ENCODE measurements around the gene ANO8.
A peak's percentile ranks its signal among the peaks of the same experiment; 100 is the strongest.

ANO8 gene

DNA sequence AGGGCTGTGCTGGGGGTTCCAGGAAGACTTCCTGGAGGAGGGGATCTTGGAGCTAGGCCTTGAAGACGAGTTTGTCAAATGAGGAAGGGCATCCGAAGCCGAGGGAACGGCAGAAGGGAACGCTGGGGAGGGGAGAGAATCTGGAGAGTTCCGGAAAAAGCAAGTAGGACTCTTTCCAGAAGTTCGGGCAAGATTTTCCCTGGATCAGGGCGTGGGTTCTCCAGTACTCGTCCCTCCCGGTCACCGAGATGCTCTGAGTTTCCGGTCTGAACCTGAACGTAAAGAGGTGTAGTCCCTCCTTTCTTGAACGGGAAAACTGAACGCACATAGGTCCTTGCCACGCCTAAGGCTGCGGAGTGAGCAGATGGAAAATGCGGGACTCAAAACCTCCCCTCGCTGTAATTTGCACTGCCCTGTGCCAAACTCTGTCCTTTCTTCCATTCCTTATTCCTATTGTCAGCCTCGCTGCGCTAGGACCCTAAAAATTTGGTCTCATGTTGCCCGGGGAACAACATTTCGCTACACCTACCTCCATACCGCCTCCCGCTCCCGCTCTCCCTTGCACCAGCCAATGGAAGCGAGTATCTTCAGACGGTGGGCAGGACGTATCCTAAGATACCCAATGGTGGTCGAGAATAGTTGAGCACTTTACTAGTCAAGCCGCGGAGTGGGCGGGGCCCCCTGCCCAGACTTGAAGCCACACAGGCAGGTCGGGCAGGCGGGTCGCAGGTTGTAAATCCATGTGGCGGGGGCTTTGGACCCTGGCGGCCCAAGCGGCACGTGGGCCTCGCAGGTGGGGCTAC is 2.4 kb upstream of the ANO8 start, which contains the start of gene GTPBP3:
TSS of gene GTPBP3 (plus strand) at position 682 of the 803 bp plus-strand sequence. CDS start at position 741, 59 bp downstream.
- no CpG with 5 or more reads among the region's 41 CpGs for WGBS (ENCODE audit: extremely low coverage, insufficient coverage, low lambda C conversion rate)
- Histone ChIP-seq H4K5ac (ENCODE audit: low read length) (peak within 1 kb of the TSS; percentile 78), H3K23ac (ENCODE audit: low read length) (peak within 1 kb of the TSS; percentile 50), H3K27me3 (ENCODE audit: insufficient read depth, low read length, poor library complexity) (no peaks in the 10 kb centered on the region), H3K56ac (ENCODE audit: low read length) (peak within 1 kb of the TSS; percentile 98), H3K18ac (ENCODE audit: low read length) (peak within 1 kb of the TSS; percentile 54), H3K9ac (ENCODE audit: low read length) (peak within 1 kb of the TSS; percentile 98), H3K79me1 (ENCODE audit: low read length) (peaks cover 2% of the 10 kb centered on the region), H2BK5ac (ENCODE audit: low read length) (peak within 1 kb of the TSS; percentile 72), H3K79me2 (ENCODE audit: control insufficient read depth, insufficient read depth, low read length) (no peaks in the 10 kb centered on the region), H2BK120ac (ENCODE audit: low read depth, low read length) (peak within 1 kb of the TSS; percentile 30), H3K4me2 (ENCODE audit: low read length) (peak within 1 kb of the TSS; percentile 89), H2AK5ac (ENCODE audit: low read length) (no peak within 1 kb of the TSS), H3K27ac (ENCODE audit: low read depth, low read length) (peak within 1 kb of the TSS; percentile 85), H3K4ac (ENCODE audit: low read depth, low read length) (peak within 1 kb of the TSS; percentile 49), H3K4me3 (ENCODE audit: low read length) (peak within 1 kb of the TSS; percentile 89), H2BK15ac (replicated peaks; ENCODE audit: low read depth) (no peak within 1 kb of the TSS), H4K8ac (ENCODE audit: low read depth, low read length) (no peak within 1 kb of the TSS), H3K36me3 (ENCODE audit: control insufficient read depth, insufficient read depth, low read length) (no peaks in the 10 kb centered on the region), H3K4me1 (ENCODE audit: control insufficient read depth, low read depth, low read length) (no peaks in the 10 kb centered on the region)
- peak; percentile 100 for DNase-seq

DNA sequence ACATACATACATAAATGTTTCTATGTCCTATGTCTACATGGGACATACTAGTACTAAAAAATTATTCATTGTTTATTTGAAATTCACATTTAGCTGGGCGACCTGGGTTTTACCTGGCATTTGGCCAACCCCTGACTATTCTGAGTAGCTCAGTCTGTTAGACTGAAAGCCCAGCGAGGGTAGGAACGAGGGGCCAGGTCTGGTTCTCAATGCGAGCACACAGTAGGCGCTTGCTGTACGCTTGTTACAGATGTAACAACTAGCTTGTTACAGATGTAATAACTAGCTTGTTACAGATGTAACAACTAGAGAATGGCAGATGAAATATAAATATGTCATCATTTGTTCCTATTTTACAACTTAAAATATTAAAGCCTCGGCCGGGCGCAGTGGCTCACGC is 920 bp upstream of the ANO8 start:
- H2BK120ac ChIP-seq (ENCODE audit: low read depth, low read length) = no peak overlapping the region
- no peaks in the 10 kb centered on the region for H3K4me1 ChIP-seq (ENCODE audit: control insufficient read depth, low read depth, low read length)
- H3K56ac ChIP-seq (ENCODE audit: low read length) = no peak overlapping the region
- H2AK5ac ChIP-seq (ENCODE audit: low read length) = no peak overlapping the region
- no CpG with 5 or more reads among the region's 10 CpGs for WGBS (ENCODE audit: extremely low coverage, insufficient coverage, low lambda C conversion rate)
- no peaks in the 10 kb centered on the region for H3K36me3 ChIP-seq (ENCODE audit: control insufficient read depth, insufficient read depth, low read length)
- H3K4me2 ChIP-seq (ENCODE audit: low read length) = no peak overlapping the region
- H3K4me3 ChIP-seq (ENCODE audit: low read length) = no peak overlapping the region
- no peak overlapping the region for H3K4ac ChIP-seq (ENCODE audit: low read depth, low read length)
- no peak overlapping the region for H3K23ac ChIP-seq (ENCODE audit: low read length)
- peaks cover 2% of the 10 kb centered on the region for H3K79me1 ChIP-seq (ENCODE audit: low read length)
- H4K8ac ChIP-seq (ENCODE audit: low read depth, low read length) = no peak overlapping the region
- no peaks in the 10 kb centered on the region for H3K27me3 ChIP-seq (ENCODE audit: insufficient read depth, low read length, poor library complexity)
- no peak overlapping the region for H3K27ac ChIP-seq (ENCODE audit: low read depth, low read length)
- no peaks in the 10 kb centered on the region for H3K79me2 ChIP-seq (ENCODE audit: control insufficient read depth, insufficient read depth, low read length)
- H2BK5ac ChIP-seq (ENCODE audit: low read length) = no peak overlapping the region
- H3K18ac ChIP-seq (ENCODE audit: low read length) = no peak overlapping the region
- H3K9ac ChIP-seq (ENCODE audit: low read length) = no peak overlapping the region
- H4K5ac ChIP-seq (ENCODE audit: low read length) = no peak overlapping the region
- no peak overlapping the region for H2BK15ac ChIP-seq (replicated peaks; ENCODE audit: low read depth)
- no peak for DNase-seq

DNA sequence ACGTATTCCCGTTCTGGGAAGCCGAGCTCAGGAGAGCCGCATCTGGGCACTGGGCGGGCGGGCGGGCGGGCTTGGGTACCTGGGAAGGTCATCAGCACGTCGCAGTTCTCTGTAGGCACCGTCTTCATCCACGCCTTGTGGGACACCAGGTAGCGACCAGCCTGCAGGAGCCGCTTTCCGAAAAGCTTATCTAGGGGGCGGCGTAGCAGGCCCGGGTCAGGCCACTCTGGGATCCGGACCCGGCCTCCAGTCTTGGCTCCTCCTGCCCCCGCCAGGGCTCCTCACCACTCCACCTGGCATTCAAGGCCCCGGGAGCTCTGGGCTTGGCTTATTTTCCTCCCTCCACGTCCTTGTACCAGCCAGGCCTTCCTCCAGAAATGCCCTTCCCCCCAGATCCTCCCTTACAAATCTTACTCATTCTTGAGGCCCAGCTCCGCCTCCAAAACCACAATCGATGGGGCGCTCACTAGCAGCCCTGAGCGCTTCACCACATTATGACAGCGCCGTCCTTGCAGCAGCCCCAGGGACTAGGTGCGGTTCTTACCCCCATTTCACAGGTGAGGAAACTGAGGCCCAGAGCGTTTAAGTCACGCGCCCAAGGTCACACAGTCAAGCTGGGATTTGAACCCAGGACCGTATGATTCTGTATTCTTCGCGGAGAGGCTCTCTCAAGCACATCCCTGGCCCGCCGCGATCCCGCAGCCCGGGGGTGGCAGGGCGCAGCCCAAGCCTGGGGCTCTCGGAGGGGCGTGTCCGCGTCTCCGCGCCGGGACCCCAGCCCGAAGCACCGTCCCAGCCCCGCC is 843 bp downstream of the ANO8 start:
- no peak overlapping the region for H3K27ac ChIP-seq (ENCODE audit: low read depth, low read length)
- no peak overlapping the region for H3K23ac ChIP-seq (ENCODE audit: low read length)
- H3K36me3 ChIP-seq (ENCODE audit: control insufficient read depth, insufficient read depth, low read length) = no peaks in the 10 kb centered on the region
- H3K4me1 ChIP-seq (ENCODE audit: control insufficient read depth, low read depth, low read length) = no peaks in the 10 kb centered on the region
- peak overlapping the region; percentile 41 for H3K4ac ChIP-seq (ENCODE audit: low read depth, low read length)
- peak; percentile 69 for DNase-seq
- H3K4me3 ChIP-seq (ENCODE audit: low read length) = peak overlapping the region; percentile 71
- H2BK5ac ChIP-seq (ENCODE audit: low read length) = no peak overlapping the region
- H2BK120ac ChIP-seq (ENCODE audit: low read depth, low read length) = no peak overlapping the region
- peaks cover 2% of the 10 kb centered on the region for H3K79me1 ChIP-seq (ENCODE audit: low read length)
- H3K18ac ChIP-seq (ENCODE audit: low read length) = peak overlapping the region; percentile 52
- no peak overlapping the region for H4K8ac ChIP-seq (ENCODE audit: low read depth, low read length)
- no peak overlapping the region for H4K5ac ChIP-seq (ENCODE audit: low read length)
- H3K79me2 ChIP-seq (ENCODE audit: control insufficient read depth, insufficient read depth, low read length) = no peaks in the 10 kb centered on the region
- no peak overlapping the region for H2AK5ac ChIP-seq (ENCODE audit: low read length)
- peak overlapping the region; percentile 89 for H3K9ac ChIP-seq (ENCODE audit: low read length)
- peak overlapping the region; percentile 93 for H3K56ac ChIP-seq (ENCODE audit: low read length)
- no peak overlapping the region for H2BK15ac ChIP-seq (replicated peaks; ENCODE audit: low read depth)
- peak overlapping the region; percentile 27 for H3K4me2 ChIP-seq (ENCODE audit: low read length)
- H3K27me3 ChIP-seq (ENCODE audit: insufficient read depth, low read length, poor library complexity) = no peaks in the 10 kb centered on the region
- WGBS (ENCODE audit: extremely low coverage, insufficient coverage, low lambda C conversion rate) = no CpG with 5 or more reads among the region's 52 CpGs

DNA sequence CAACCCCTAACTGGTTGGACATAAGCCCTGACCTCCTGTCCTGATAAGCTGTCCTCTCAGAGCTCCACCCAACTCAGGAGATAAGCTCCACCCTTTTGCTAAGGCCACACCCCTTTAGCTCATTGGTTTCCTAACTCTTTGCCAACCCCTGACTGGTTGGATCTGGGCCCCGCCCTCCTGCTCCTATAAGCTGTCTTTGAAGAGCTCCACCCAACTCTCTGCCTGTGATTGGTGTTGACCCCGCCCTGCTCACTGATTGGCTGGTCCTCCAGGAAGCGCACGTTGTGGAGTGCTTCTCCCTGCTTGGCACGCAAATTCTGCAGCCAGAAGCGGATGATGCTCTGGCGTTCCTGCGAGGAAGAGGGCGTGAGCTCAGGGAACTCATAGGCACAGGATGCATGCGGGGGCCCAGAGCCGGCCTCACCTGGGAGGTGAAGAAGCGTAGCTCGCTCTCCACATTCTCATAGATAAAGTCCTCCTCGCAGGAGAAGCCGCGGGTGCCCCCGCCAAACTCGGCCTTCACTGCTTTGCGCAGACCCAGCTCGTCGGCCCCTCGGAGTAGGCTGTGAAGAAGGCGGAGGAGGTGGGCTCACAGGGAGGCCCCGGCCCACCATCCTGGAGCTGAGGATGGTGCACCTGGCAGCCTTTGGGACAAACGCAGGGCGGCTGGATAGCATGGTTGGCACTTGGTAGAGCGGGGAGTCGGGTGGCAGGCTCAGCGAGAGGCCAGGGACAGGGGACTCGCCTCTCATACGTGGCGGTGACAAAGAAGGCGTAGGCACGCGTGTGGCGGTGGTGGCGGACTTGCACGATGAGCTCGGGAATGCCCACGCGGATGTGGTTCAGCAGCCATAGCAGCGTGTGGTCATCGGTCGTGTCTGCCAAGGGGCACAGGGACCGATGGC is 1.7 kb downstream of the ANO8 start:
- Histone ChIP-seq H3K56ac (ENCODE audit: low read length) (no peak overlapping the region), H3K36me3 (ENCODE audit: control insufficient read depth, insufficient read depth, low read length) (no peaks in the 10 kb centered on the region), H2AK5ac (ENCODE audit: low read length) (no peak overlapping the region), H2BK5ac (ENCODE audit: low read length) (no peak overlapping the region), H4K5ac (ENCODE audit: low read length) (no peak overlapping the region), H3K9ac (ENCODE audit: low read length) (no peak overlapping the region), H2BK15ac (replicated peaks; ENCODE audit: low read depth) (no peak overlapping the region), H3K79me2 (ENCODE audit: control insufficient read depth, insufficient read depth, low read length) (no peaks in the 10 kb centered on the region), H4K8ac (ENCODE audit: low read depth, low read length) (no peak overlapping the region), H3K23ac (ENCODE audit: low read length) (no peak overlapping the region), H3K79me1 (ENCODE audit: low read length) (no peaks in the 10 kb centered on the region), H3K27me3 (ENCODE audit: insufficient read depth, low read length, poor library complexity) (no peaks in the 10 kb centered on the region), H2BK120ac (ENCODE audit: low read depth, low read length) (no peak overlapping the region), H3K4ac (ENCODE audit: low read depth, low read length) (no peak overlapping the region), H3K27ac (ENCODE audit: low read depth, low read length) (no peak overlapping the region), H3K4me3 (ENCODE audit: low read length) (no peak overlapping the region), H3K18ac (ENCODE audit: low read length) (no peak overlapping the region), H3K4me2 (ENCODE audit: low read length) (no peak overlapping the region), H3K4me1 (ENCODE audit: control insufficient read depth, low read depth, low read length) (no peaks in the 10 kb centered on the region)
- no CpG with 5 or more reads among the region's 45 CpGs for WGBS (ENCODE audit: extremely low coverage, insufficient coverage, low lambda C conversion rate)
- peak; percentile 94 for DNase-seq

DNA sequence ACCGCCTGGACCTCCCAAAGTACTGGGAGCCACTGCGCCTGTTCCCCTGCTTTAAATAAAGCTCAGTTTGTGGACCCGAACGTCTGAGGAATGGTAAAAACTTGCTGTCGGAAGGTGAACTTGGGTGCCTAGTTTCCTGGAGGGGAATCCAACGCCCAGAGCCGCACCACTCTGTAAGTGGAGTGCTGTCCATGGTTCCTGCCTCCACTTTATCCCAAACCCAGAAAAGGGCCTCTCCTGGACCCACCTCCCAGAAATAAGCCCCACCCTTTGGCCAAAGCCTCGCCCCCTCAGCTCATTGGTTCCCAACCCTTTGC is 2.3 kb downstream of the ANO8 start:
- H3K27ac ChIP-seq (ENCODE audit: low read depth, low read length) = no peak overlapping the region
- no peak overlapping the region for H3K56ac ChIP-seq (ENCODE audit: low read length)
- H3K4ac ChIP-seq (ENCODE audit: low read depth, low read length) = no peak overlapping the region
- H4K8ac ChIP-seq (ENCODE audit: low read depth, low read length) = no peak overlapping the region
- H2BK120ac ChIP-seq (ENCODE audit: low read depth, low read length) = no peak overlapping the region
- H3K36me3 ChIP-seq (ENCODE audit: control insufficient read depth, insufficient read depth, low read length) = no peaks in the 10 kb centered on the region
- no peak overlapping the region for H2BK15ac ChIP-seq (replicated peaks; ENCODE audit: low read depth)
- H3K4me1 ChIP-seq (ENCODE audit: control insufficient read depth, low read depth, low read length) = no peaks in the 10 kb centered on the region
- H2BK5ac ChIP-seq (ENCODE audit: low read length) = no peak overlapping the region
- DNase-seq = no peak
- no peaks in the 10 kb centered on the region for H3K79me2 ChIP-seq (ENCODE audit: control insufficient read depth, insufficient read depth, low read length)
- no peak overlapping the region for H3K4me2 ChIP-seq (ENCODE audit: low read length)
- H3K79me1 ChIP-seq (ENCODE audit: low read length) = no peaks in the 10 kb centered on the region
- no peak overlapping the region for H2AK5ac ChIP-seq (ENCODE audit: low read length)
- no peaks in the 10 kb centered on the region for H3K27me3 ChIP-seq (ENCODE audit: insufficient read depth, low read length, poor library complexity)
- WGBS (ENCODE audit: extremely low coverage, insufficient coverage, low lambda C conversion rate) = no CpG with 5 or more reads among the region's 8 CpGs
- H3K18ac ChIP-seq (ENCODE audit: low read length) = no peak overlapping the region
- no peak overlapping the region for H3K4me3 ChIP-seq (ENCODE audit: low read length)
- no peak overlapping the region for H3K23ac ChIP-seq (ENCODE audit: low read length)
- no peak overlapping the region for H4K5ac ChIP-seq (ENCODE audit: low read length)
- H3K9ac ChIP-seq (ENCODE audit: low read length) = no peak overlapping the region
